GM19324 (cell line): ENCODE measurements around the gene ANKRD2.
"Not testable (repeated sequence)": the region's sequence is repeated elsewhere in the genome, so short reads cannot be mapped to it uniquely, and the experiment has no call there.

Source experiments
- ATAC-seq: cut with Tn5 transposase; IDR thresholded peaks from one replicate; pipeline ENCODE4 v1.9.1; 2021; ENCODE audit warnings: mild to moderate bottlenecking, moderate library complexity; ENCODE audit not compliant: unreplicated experiment, low FRiP score

ANKRD2 gene

DNA sequence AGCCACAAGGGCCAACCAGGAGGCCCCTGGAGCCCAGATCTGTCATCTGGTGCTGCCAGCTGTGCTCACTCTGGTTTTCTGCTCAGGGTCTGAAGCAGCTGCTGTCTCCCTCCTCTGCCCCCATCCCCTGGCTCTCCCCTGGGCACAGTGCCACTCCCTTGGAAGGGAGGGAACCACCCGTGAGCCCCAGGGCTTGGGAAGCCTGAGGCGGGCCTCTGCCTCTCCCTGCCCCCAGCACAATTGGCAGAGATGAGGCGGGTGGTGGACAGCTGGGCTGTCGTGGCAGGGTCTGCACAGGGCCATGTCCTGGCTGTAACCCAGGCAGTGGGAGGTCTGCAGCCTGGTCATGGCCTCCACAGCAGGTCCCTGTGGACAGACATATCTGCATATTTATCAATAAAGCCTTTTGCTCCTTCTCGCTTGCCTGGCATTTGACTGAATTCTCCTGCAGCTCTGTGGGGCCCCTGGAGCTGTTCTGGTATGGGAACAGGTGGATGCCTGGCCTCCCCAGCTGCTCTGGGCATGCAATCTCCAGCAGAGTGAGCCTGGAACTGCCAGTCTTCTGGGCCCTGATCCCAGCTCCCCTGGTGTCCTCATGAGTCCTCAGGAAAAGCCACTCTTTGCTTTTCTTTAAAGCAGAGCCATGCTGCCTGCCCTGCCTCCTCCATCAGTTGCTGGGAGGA is 1.6 kb upstream of the ANKRD2 start:
- no peak for ATAC-seq

DNA sequence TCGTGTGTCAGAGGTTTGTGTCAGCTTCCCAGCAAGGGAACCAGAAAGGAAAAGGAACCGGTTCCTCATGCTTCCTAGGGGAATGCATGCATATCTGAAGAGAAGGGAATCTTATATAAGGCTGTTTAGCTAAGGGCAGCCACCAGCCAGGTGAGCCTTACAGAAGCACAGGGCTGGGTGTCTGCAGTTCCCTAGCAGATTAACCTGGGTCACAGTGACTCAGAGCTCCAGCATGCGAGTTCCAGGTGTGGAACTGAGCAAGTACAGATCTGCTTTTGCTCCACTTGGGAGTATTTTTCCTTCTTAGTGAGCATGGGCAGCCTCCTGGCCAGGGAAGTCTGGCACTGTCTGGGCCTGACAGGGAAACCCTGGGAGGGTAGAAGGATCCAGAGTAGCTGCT is 957 bp upstream of the ANKRD2 start:
- ATAC-seq, result no peak

- no peak for ATAC-seq
Measured at GRCh38 chr10:97573021-97573420, 442 bp downstream of the ANKRD2 start.

- no peak for ATAC-seq
Measured at GRCh38 chr10:97573672-97574071, 1.1 kb downstream of the ANKRD2 start.

- ATAC-seq, result no peak
Measured at GRCh38 chr10:97574374-97575126, 2.0 kb downstream of the ANKRD2 start.

DNA sequence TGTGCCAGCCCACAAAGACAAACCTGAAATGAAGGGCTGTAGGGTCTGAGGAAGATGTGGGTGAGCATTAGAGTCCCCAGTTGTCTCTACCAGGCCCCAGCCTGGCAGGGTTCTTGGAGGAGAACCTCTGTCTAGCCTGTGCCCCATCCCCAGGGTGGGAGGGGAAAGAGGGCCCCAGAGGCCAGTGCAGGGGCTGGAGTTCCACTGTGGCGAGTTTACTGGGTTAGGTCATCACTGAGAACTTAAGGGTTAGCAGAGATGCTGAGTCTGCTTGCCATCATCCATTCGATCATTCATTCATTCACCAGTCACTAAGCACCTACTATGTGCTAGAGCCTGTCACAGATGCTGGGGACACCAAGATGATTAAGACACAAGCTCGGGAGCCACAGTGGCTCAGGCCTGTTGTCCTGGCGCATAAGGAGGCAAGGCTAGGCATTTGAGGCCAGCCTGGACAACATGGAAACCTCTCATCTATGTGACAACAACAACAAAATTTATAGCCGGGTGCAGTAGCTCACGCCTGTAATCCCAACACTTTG is 2.6 kb downstream of the ANKRD2 start:
- no peak for ATAC-seq

GRCh38 chr10:97576487-97576886 is 3.9 kb downstream of the ANKRD2 start:
- not testable (repeated sequence) for ATAC-seq

GRCh38 chr10:97577701-97578100 is 5.1 kb downstream of the ANKRD2 start:
- ATAC-seq, result no peak

GRCh38 chr10:97578171-97578844 is 5.7 kb downstream of the ANKRD2 start:
- ATAC-seq, result no peak

DNA sequence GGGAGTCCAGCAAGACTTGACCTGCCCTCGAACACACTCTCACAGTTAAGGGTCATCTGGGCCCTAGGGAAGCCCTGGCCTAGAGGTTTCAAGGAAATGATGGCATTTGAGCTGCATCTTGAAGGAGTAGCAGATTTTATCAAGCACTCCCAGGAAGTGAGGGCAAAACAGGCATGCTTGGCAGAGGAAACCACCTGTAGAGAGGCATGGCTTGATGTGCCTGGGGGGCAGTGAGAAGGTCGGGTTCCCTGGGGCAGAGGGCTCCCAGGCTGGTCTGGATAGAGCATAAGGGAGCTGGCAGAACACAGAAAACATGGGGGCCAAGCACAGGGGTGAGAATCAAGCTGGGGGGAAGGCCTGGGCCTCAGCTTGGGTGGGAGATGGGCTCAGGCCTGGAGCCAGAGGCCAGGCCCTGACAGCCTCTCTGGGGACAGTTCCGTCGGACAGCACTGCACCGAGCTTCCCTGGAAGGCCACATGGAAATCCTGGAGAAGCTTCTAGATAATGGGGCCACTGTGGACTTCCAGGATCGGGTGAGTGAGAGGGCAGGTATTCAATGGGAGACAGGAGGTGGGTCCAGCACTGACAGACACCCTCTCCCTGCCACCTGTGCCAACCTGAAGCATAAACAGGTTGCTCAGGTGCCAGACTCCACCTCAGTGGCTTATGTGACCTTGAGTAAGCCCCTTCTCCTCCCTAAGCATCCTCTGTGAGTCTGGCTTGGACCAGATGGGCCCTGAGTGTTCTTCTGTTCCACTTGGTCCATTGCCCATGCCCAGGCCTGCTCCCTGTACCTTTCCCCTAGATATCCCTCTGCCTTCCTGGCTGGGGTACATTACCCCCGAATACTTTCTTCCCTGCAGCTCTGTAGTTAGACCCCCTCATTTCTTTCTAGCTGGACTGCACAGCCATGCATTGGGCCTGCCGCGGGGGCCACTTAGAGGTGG is 8.1 kb downstream of the ANKRD2 start:
- no peak for ATAC-seq

- ATAC-seq, result no peak
Measured at GRCh38 chr10:97582169-97582568, 9.6 kb downstream of the ANKRD2 start.

DNA sequence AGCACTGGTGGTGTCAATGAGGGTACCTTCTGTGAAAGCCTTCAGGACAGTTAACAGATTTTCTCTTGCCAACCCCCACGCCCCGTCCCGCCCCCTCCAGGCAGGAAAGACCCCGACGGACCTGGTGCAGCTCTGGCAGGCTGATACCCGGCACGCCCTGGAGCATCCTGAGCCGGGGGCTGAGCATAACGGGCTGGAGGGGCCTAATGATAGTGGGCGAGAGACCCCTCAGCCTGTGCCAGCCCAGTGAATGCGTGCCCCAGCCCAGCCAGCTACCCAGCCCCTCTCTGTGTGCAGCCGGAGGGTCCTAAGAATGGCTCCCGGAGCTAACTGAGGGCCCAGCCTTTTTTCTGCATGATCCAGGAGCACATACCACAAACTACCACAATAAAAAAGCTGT is 10.9 kb downstream of the ANKRD2 start:
- no peak for ATAC-seq

DNA sequence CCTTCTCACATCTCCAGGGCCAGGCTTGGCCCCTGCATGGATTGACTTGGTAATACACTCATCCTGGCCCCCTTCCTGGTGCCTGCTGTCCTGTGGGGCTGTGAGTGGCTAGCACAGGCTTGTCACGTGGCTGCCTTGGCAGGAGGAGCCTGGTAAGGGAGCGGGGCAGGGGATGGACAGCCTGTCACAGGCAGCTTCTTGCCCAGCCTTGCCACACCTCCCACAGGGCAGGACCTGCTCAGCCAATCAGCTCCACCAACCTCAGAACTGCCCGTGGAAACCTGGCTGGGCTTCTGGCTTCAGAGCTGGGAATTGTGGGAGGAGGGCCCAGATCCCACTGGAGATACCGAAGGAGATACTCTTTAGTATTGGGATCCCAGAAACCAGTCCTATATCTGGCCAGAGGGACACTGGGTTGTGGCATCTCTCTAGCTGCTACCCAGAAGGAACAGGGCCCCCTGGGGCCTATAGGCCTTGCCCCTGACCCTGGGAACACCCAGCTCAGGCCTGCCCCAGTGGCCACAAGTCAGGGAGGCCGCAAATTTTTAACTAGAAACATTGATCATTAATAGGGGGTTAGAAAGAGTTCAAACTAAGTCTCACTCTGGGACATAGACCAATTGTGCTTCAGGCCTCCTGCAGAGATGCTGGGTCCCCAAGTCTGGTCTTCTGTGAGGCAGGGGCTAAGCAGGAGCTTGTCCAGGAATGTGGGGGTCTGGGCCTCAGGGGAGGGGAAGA is 11.7 kb downstream of the ANKRD2 start, which contains the start of gene HOGA1:
Gene HOGA1, plus strand, starts transcription at position 330 of the 738 bp plus-strand sequence. Its CDS starts 315 bp downstream, at position 645.
- no peak for ATAC-seq

GRCh38 chr10:97584798-97585438 is 12.3 kb downstream of the ANKRD2 start:
- ATAC-seq, result no peak

- no peak for ATAC-seq
Measured at GRCh38 chr10:97585439-97585811, 12.8 kb downstream of the ANKRD2 start.

DNA sequence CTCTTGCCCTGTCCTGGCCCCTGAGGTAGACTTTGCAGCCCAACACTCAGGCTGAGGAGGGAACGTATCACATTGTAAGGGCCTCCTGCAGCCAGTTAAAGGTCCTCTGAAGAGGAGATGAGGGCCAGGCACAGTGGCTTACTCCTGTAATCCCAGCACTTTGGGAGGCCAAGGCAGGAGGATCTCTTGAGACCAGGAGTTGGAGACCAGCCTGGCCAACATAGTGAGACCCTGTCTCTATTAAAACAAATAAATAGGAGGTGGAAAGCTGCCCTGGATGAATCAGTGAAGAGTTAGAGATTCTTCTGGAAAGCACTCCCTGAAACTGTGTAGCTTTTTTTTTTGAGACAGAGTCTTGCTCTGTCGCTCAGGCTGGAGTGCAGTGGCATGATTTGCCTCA is 14.6 kb downstream of the ANKRD2 start:
- ATAC-seq, result no peak

GRCh38 chr10:97589479-97589878 is 16.9 kb downstream of the ANKRD2 start, which contains the start of gene C10orf62:
Gene C10orf62, plus strand, starts transcription at chr10:97589721. Its CDS starts 177 bp downstream, at chr10:97589898.
- no peak for ATAC-seq

DNA sequence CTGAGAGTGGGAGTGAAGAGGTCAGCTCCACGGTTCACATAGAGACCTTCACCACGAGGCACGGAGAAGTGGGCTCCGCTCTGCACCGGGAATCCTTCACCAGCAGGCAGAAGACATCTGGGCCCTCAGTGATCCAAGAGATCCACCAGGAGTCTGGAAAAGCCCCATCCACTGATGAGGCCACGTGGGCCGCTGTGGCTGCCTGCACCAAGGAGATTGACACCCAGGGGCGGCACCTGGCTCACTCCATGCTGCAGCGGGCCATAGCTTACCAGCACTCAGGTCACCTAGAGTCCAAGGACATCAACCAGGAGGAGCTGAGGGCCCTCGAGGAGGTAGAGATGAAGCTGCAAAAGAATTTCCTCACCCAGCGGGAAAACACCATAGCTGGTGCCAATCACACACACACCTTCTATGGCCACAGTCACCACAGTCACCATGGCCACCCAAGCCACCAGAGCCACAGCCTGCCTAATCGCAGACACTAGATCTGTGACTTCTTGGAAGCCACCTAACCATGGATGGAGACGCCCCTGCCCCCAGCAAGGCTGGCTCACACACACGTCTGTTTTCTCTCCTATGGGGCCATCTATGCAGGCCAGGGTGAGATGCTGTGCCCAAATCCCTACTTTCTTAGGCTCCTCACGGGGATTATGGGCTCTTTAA is 17.6 kb downstream of the ANKRD2 start:
- no peak for ATAC-seq
